Epithelial cell of proximal tubule (primary cell): ENCODE measurements around the gene SLAMF7. TPM values are rescaled to one million over a fixed set of nuclear protein-coding genes. Genes with fewer than 3 reads are reported as not detected.

Experiments used
- DNase-seq: peaks from one replicate; pipeline ENCODE4 v3.0.0-alpha.2; 2011; ENCODE audit warnings: low read depth
- H3K4me3 ChIP-seq: 2 replicates; pipeline ENCODE4 v1.5.1; 2011; ENCODE audit warnings: low read depth, mild to moderate bottlenecking, low read length
- total RNA-seq: library from RNA; depleted of rRNA; stranded (reverse); fragments of >200 nt; gene quantifications from 2 replicates; pipeline ENCODE4 v1.2.3, GENCODE V29; 2015
- TF ChIP-seq, protein P1 (sequence below): conservative IDR thresholded peaks from 2 replicates; pipeline ENCODE4 v1.5.1; 2012; ENCODE audit warnings: low read depth, mild to moderate bottlenecking, low read length

SLAMF7 gene
- total RNA-seq, 1 donor from 2014 or later: 0.06 TPM

DNA sequence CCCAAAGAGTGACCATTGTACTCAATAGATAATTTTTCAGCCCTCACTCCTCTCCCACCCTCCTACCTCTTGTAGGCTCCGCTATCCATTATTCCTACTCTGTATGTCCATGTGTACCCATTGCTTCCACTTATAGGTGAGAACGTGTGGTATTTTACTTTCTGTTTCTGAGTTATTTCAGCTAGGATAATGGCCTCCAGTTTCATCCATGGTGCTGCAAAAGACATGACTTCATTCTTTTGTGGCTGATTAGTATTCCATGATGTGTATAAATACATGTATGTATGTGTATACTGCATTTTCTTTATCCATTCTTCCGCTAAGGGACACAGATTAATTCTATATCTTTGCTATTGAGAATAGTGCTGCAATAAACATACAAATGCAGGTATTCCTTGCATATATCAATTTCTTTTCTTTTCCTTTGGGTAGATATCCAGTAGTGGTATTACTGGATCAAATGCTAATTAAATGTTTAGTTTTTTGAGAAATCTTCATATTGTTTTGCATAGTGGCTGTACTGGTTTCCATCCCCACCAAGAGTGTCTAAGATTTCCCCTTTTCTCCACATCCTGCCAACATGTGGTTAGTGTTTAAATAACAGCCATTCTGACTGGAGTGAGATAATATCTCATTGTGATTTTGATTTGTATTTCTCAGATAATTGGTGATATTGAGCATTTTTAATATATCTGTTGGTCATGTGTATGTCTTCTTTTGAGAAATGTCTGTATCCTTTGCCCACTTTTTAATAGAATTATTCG, 61.8 kb downstream of the SLAMF7 start:
- no peak for DNase-seq
- TF ChIP-seq, protein P1, sequence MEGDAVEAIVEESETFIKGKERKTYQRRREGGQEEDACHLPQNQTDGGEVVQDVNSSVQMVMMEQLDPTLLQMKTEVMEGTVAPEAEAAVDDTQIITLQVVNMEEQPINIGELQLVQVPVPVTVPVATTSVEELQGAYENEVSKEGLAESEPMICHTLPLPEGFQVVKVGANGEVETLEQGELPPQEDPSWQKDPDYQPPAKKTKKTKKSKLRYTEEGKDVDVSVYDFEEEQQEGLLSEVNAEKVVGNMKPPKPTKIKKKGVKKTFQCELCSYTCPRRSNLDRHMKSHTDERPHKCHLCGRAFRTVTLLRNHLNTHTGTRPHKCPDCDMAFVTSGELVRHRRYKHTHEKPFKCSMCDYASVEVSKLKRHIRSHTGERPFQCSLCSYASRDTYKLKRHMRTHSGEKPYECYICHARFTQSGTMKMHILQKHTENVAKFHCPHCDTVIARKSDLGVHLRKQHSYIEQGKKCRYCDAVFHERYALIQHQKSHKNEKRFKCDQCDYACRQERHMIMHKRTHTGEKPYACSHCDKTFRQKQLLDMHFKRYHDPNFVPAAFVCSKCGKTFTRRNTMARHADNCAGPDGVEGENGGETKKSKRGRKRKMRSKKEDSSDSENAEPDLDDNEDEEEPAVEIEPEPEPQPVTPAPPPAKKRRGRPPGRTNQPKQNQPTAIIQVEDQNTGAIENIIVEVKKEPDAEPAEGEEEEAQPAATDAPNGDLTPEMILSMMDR: no peak
- no peak overlapping the region for H3K4me3 ChIP-seq

DNA sequence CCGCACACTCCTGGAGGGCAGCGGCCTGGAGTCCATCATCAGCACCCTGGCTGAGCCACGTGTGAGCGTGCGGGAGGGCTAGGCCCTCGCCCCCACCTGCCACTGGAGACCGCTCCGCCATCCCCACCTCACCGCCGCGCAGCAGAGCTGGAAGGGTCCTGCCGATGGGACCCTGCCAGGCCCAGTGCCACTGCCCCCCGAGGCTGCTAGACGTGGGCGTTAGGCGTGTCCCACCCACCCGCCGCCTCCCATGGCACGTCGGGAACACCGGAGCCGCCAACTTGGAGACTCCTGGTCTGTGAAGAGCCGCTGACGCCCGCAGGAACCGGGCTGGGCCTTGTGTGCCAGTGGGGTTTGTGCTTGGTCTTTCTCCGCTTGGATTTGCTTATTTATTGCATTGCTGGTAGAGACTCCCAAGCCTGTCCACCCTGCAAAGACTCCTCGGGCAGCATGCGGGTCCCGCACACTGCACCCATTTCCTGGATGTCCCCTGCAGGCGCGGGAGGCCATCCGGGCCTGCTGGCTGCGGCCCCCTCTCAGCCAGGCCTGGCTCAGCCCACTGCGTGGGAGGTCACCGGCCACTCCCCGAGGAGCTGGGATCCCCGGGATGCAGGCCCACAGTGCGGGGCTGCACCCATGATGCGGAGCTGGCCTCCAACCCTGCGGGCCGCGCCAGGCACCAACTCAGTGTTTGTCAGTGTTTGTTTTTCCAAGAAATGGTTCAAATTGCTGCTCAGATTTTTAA, 63.0 kb downstream of the SLAMF7 start:
- TF ChIP-seq, protein P1: no peak
- no peak for DNase-seq
- no peak overlapping the region for H3K4me3 ChIP-seq

Other genes with a start within 250 kb of the SLAMF7 start
- gene SLAMF6, start 216.0 kb upstream of the SLAMF7 start, total RNA-seq: not detected in 2 replicates
- not detected in 2 replicates for gene CD84, start 159.8 kb upstream of the SLAMF7 start, total RNA-seq
- not detected in 2 replicates for gene SLAMF1, start 92.2 kb upstream of the SLAMF7 start, total RNA-seq
- gene CD48, start 27.4 kb upstream of the SLAMF7 start, total RNA-seq: not detected in 2 replicates
- not detected in 2 replicates for gene LY9, start 56.9 kb downstream of the SLAMF7 start, total RNA-seq
- gene CD244, start 123.6 kb downstream of the SLAMF7 start, total RNA-seq: not detected in 2 replicates
- not detected in 2 replicates for gene ITLN1, start 145.9 kb downstream of the SLAMF7 start, total RNA-seq
- gene ITLN2, start 215.6 kb downstream of the SLAMF7 start, total RNA-seq: not detected in 2 replicates